Measurements from ENCODE around the gene PRSS27.

PRSS27 gene

GRCh38 chr16:2701272-2701671 is 18.8 kb downstream of the PRSS27 start:
- Mint-ChIP-seq H3K36me3 (ENCODE audit: low read depth) (peaks cover 6% of the 10 kb centered on the region), H3K4me1 (no peaks in the 10 kb centered on the region), H3K27ac (no peak overlapping the region), H3K4me3 (no peak overlapping the region), H3K9me3 (no peaks in the 10 kb centered on the region), H3K27me3 (ENCODE audit: low read depth) (no peaks in the 10 kb centered on the region)
- TF ChIP-seq CTCF (IDR thresholded peaks at IDR 0.05; ENCODE audit: unreplicated experiment in 3 of 3) = no peak

GRCh38 chr16:2700786-2701185 is 19.2 kb downstream of the PRSS27 start:
- Mint-ChIP-seq H3K4me3 (no peak overlapping the region), H3K36me3 (ENCODE audit: low read depth) (peaks cover 6% of the 10 kb centered on the region), H3K27ac (no peak overlapping the region), H3K9me3 (no peaks in the 10 kb centered on the region), H3K4me1 (no peaks in the 10 kb centered on the region), H3K27me3 (ENCODE audit: low read depth) (no peaks in the 10 kb centered on the region)
- no peak for TF ChIP-seq CTCF (IDR thresholded peaks at IDR 0.05; ENCODE audit: unreplicated experiment in 3 of 3)

DNA sequence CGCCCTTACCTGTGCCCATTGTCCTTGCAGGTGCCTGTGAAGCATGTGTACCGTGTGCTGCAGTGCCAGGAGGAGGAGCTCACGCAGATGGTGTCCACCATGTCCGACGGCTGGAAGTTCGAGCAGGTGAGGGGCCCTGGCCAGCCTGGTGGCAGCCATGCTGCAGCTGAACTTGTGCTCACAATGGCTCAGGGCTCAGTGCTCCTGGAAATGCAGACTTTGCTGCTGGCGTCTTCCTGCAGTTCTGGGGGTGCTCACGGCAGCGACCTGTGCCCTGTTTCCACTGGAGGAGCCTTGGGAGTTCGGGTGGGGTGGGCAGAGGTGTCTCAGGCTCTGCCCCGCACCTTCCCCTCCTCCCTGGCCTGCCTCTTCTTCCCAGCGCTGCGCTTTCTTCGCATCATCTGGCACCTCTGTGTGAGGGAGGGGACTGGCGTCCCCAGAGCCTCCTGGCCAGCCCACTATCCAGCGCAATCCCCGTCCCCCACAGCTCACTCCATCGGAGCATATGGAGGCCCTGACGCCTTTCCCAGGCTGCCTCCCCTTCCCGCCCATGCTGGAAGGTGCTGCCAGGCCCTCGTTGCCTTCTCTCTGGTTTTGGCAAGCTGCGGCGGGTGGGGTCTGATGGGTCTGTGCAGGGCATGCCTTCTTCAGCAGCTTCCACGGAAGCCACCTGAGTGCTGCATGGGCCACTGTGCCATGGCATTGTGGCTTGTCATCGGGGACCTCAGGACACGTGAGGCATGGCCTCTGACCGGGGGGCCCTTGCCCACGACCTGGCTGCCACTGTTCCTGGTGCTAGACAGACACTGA is 20.0 kb downstream of the PRSS27 start:
- TF ChIP-seq CTCF (IDR thresholded peaks at IDR 0.05; ENCODE audit: unreplicated experiment in 3 of 3) = no peak
- no peaks in the 10 kb centered on the region for H3K4me1 Mint-ChIP-seq
- no peak overlapping the region for H3K4me3 Mint-ChIP-seq
- no peaks in the 10 kb centered on the region for H3K27me3 Mint-ChIP-seq (ENCODE audit: low read depth)
- H3K9me3 Mint-ChIP-seq = no peaks in the 10 kb centered on the region
- H3K36me3 Mint-ChIP-seq (ENCODE audit: low read depth) = peaks cover 6% of the 10 kb centered on the region
- H3K27ac Mint-ChIP-seq = no peak overlapping the region

DNA sequence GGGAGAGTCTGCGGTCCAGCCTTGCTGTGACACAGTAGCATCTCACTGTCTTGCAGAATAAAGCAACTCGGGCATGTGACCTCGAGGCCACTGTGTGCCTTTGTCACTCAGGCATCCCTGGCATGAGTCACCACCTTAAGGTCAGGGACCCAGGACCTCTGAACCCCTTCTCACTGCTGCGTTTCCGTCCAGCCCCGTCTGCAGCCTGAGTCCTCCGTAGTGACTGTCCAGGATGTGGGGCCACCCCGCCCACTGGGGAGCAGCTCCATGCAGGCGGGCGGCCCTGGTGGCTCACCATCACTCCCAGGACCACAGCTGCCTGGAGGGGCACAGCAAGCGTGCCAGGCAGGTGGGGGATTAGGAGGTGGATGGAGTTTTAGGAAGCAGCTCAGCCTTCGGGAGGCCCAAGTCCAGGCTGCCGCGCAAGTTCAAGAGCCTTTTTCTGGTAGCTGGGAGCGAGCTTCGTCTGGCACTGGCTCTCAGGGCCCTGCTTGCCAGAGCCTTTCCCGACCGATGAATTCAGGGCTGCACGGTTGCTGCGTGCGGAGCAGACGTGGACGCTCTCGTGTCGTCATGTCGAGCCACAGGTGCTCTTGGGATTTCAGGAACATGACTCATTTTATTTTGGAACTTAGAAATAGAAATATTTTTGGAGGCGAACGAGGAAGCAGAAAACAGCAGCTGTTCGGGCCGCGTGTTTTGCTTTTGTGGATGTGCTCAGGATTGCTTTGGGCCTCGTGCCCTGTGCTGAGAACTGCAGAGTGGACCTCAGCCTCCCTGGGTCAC is 20.9 kb downstream of the PRSS27 start:
- H3K27me3 Mint-ChIP-seq (ENCODE audit: low read depth) = no peaks in the 10 kb centered on the region
- H3K4me1 Mint-ChIP-seq = no peaks in the 10 kb centered on the region
- TF ChIP-seq CTCF (IDR thresholded peaks at IDR 0.05; ENCODE audit: unreplicated experiment in 3 of 3) = no peak
- peaks cover 6% of the 10 kb centered on the region for H3K36me3 Mint-ChIP-seq (ENCODE audit: low read depth)
- no peak overlapping the region for H3K27ac Mint-ChIP-seq
- no peaks in the 10 kb centered on the region for H3K9me3 Mint-ChIP-seq
- H3K4me3 Mint-ChIP-seq = no peak overlapping the region

GRCh38 chr16:2698103-2698870 is 21.7 kb downstream of the PRSS27 start:
- no peaks in the 10 kb centered on the region for H3K27me3 Mint-ChIP-seq (ENCODE audit: low read depth)
- TF ChIP-seq CTCF (IDR thresholded peaks at IDR 0.05; ENCODE audit: unreplicated experiment in 3 of 3) = no peak

More at GRCh38 chr16:2698103-2698870, 21.7 kb downstream of the PRSS27 start:
- Mint-ChIP-seq H3K4me3 (no peak overlapping the region), H3K9me3 (no peaks in the 10 kb centered on the region), H3K27ac (no peak overlapping the region), H3K4me1 (peaks cover 4% of the 10 kb centered on the region), H3K36me3 (ENCODE audit: low read depth) (peaks cover 6% of the 10 kb centered on the region)

Data from nephron (organoid).